ENCODE measurements around the gene COX8A.

COX8A gene

DNA sequence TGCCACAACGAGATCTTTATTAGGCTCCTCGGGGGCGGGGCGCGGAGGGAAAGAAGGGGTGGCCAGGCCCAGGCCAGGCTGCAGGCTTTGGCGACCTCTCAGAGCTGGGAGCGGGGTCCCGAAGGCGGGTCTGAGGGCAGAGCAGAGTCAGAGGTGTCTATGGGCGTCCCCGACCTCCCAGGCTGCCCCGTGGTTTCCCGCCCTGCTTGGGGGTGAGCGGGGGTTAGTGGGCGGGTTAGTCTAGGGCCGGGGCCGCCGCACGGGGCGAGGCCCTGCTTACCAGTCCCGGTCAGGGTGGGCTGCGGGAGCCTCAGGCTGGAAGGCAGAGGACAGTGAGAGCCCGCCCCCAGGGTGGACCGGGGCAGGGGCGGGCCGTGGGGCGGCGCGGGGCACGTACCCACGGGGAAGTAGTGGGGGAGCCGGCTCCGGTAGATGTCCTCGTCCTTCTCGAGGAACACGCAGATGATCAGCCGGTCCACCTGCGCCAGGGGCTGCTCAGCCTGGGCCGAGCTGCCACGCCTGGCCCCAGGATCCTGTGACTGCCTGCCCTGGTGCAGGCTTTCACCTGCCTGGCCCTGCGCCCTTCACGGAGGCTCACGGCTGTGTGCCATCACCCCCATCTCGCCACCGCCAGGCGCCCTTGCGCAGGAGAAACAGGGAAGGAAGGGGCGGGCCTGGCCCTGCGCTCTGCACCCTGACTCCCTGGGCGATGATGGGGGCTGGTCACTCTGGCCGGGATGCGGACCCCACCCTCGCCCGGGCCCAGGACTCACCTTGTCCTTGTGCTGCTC is 24.3 kb downstream of the COX8A start:
- TF ChIP-seq CTCF (IDR thresholded peaks at IDR 0.05; ENCODE audit: low read length, missing control alignments), result no peak
- H3K4me3 ChIP-seq (replicated peaks; ENCODE audit: low read depth, low read length), result no peak overlapping the region
- DNase-seq (ENCODE audit: low read depth), result no peak

GRCh38 chr11:63999349-64000025 is 25.1 kb downstream of the COX8A start:
- peak; percentile 26 for DNase-seq (ENCODE audit: low read depth)
- H3K4me3 ChIP-seq (replicated peaks; ENCODE audit: low read depth, low read length), result no peak overlapping the region
- TF ChIP-seq CTCF (IDR thresholded peaks at IDR 0.05; ENCODE audit: low read length, missing control alignments), result no peak

DNA sequence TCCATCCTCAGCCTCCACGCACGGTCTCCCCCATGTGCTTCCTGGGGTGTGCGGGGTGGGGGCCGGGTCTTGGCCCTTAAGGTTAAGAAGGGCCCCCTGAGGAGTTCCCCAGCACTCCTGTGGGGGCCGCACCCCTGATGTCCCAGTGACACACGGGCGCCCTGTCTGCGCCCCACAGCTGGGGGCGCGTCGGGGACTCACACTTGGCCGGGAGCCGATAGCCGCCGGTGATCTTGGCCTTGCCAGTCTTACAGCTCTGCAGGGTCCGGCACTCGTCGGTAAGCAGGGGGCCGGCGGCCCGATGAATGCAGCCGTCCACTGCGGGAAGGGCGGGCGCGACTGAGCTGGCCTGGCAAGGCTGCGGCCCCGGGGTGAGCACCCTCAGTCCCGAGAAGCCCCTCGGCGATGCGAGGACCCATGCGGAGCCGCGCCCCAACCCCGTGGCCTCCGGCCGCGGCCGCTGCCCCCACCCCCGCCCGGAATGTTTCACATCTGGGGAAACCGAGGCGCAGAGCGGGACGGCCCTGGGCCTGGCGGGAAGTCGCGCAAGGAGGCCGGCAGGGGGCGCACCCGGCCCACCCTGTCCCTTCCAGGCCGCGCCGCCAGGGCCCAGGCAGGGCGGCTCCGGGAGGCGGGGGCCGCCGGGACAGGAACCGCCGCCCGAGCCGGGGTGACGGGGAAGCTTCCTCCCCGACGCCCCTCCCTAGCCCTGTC is 25.8 kb downstream of the COX8A start:
- TF ChIP-seq CTCF (IDR thresholded peaks at IDR 0.05; ENCODE audit: low read length, missing control alignments), result peak; percentile 29
- H3K4me3 ChIP-seq (replicated peaks; ENCODE audit: low read depth, low read length), result peak overlapping the region; percentile 24
- DNase-seq (ENCODE audit: low read depth), result peak; percentile 75

- no peak for TF ChIP-seq CTCF (IDR thresholded peaks at IDR 0.05; ENCODE audit: low read length, missing control alignments)
- DNase-seq (ENCODE audit: low read depth), result no peak
- H3K4me3 ChIP-seq (replicated peaks; ENCODE audit: low read depth, low read length), result peak overlapping the region; percentile 24
Observed at GRCh38 chr11:64000740-64001483, 26.5 kb downstream of the COX8A start.

DNA sequence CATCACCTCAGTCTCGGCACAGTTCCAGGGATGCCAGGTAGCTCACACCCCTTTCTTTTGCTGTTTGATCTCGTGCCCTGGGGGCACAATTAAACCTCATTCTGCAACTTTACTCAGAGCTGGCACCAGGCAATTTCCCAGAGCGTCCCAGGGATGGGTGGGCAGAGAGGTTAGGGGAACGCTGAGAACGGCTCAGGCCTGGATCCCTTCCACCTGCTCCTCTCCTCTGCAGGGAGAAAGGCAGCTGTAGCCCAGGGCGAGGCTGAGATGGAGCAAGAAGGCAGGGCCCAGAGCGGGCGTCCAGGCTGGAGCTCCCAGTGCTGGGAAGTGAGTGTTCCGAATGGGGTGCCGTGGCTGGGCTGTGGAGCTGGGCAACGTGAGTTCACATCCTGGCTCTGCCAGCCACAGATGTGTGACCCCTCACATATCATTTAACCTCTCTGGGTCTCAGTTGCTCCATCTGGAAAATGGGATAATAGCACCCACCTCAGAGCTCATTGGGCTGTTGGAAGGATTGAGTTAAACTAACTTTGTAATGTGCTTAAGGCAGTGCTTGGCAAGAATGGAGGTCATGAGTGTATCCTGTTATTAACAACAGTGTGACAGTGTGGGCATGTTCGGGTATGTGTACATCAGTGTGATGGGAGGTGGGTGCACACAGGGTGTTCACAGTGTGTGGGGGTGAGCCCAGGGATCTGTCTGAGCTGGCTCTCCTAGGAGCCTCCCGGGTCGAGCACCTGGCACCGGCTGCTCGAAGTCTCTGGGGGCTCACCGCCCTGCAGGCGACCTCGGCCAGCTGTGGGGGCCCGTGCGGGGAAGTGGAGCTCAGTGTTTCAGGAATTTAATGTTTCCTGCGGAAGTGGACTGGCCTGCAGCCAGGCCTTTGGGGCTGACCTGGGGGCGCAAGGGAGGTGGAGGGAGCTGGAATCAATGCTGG is 27.3 kb downstream of the COX8A start:
- peak; percentile 57 for DNase-seq (ENCODE audit: low read depth)
- H3K4me3 ChIP-seq (replicated peaks; ENCODE audit: low read depth, low read length), result no peak overlapping the region
- TF ChIP-seq CTCF (IDR thresholded peaks at IDR 0.05; ENCODE audit: low read length, missing control alignments), result no peak
